H1 (cell line): Measurements from ENCODE around the gene SLC2A8. TPM values are rescaled to one million over a fixed set of nuclear protein-coding genes. Genes with fewer than 3 reads are reported as not detected.

Source experiments
- NANOG ChIP-seq: IDR thresholded peaks from 2 replicates; pipeline ENCODE4 v1.6.1; 2011; ENCODE audit warnings: low read length, low read depth, mild to moderate bottlenecking, inconsistent platforms; ENCODE audit not compliant: insufficient read depth, poor library complexity, severe bottlenecking
- SIX5 ChIP-seq: IDR thresholded peaks from 2 replicates; pipeline ENCODE4 v1.6.1; 2011; ENCODE audit warnings: mild to moderate bottlenecking, low read depth, low read length
- SRF ChIP-seq: IDR thresholded peaks from 2 replicates; pipeline ENCODE4 v1.6.1; 2011; ENCODE audit warnings: mild to moderate bottlenecking, low read depth, low read length, moderate library complexity
- TAF7 ChIP-seq: optimal IDR thresholded peaks from 2 replicates; pipeline ENCODE3; 2011; ENCODE audit warnings: low read depth, mild to moderate bottlenecking, inconsistent platforms, low read length, moderate library complexity, borderline replicate concordance
- USF2 ChIP-seq: IDR thresholded peaks from 2 replicates; pipeline ENCODE4 v1.6.1; 2011; ENCODE audit warnings: low read length, improper control_type of control experiment
- polyA plus RNA-seq, 7 experiments: library from polyadenylated mRNA; depleted of rRNA in 3 of 7; stranded (reverse) in 5 of 7; unstranded in 2 of 7; fragments of >200 nt in 5 of 7; fragments of 200-250 nt in 2 of 7; gene quantifications; 1 replicate in 5 of 7; 2 replicates in 1 of 7; 4 replicates in 1 of 7; pipeline versions ENCODE4 v1.2.1 to v1.2.3, GENCODE V29; 2011 to 2013; ENCODE audit warnings: missing spikeins in 2 of 7, mixed read lengths in 2 of 7
- total RNA-seq: library from RNA; stranded (reverse); fragmentation: NEBNext Ultra II Directional; extraction: Animal tissue kit (Norgen Biotek cat#: 25700); gene quantifications from 2 replicates; pipeline ENCODE4 v1.2.1, GENCODE V29; 2021

The SLC2A8 gene
- total and polyA plus RNA-seq, 2 of the 8 experiments (the other 6 are each of a cell fraction or from before 2014, with no cell fraction given): 24.6 to 36.4 TPM

GRCh38 chr9:127396253-127396807 lies 639 bp upstream of the SLC2A8 start (continued):
- TF ChIP-seq NANOG (no peak), SRF (no peak), USF2 (peak; percentile 78), TAF7 (no peak), SIX5 (no peak)
- TF ChIP-seq, all 59 proteins: peak for 18
